DND-41 (cell line): ENCODE data around the gene CTCF.

Experiments used
- ATAC-seq: fragments of 200-7000 bp; cut with Tn5 transposase; 3 replicates; pipeline ENCODE4 v1.9.1; 2021; ENCODE audit warnings: low read depth; ENCODE audit not compliant: insufficient read depth
- DNase-seq: peaks from one replicate; pipeline ENCODE4 v3.0.0-alpha.2; 2020
- H2AFZ ChIP-seq: 2 replicates; pipeline ENCODE4 v1.6.0; 2012; ENCODE audit warnings: low read depth, low read length
- H3K27ac ChIP-seq: 2 replicates; pipeline ENCODE4 v1.5.1; 2012; ENCODE audit warnings: low read length, inconsistent platforms
- H3K27me3 ChIP-seq: fragments of 200-600 bp; sonication (generic); 2 replicates; pipeline ENCODE4 v1.6.0; 2012; ENCODE audit warnings: low read length, mild to moderate bottlenecking, inconsistent platforms; ENCODE audit not compliant: insufficient read depth, poor library complexity
- H3K36me3 ChIP-seq: 2 replicates; pipeline ENCODE4 v1.5.1; 2012; ENCODE audit warnings: low read length, inconsistent platforms; ENCODE audit not compliant: insufficient read depth
- H3K4me1 ChIP-seq: 2 replicates; pipeline ENCODE4 v1.5.1; 2012; ENCODE audit warnings: mild to moderate bottlenecking, low read length; ENCODE audit not compliant: insufficient read depth
- H3K4me2 ChIP-seq: 2 replicates; pipeline ENCODE4 v1.6.0; 2012; ENCODE audit warnings: mild to moderate bottlenecking, moderate library complexity, low read length, inconsistent platforms; ENCODE audit not compliant: insufficient read depth
- H3K4me3 ChIP-seq, 2 experiments: fragments of 200-600 bp in 1 of 2; shearing (Covaris generic) in 1 of 2; 2 replicates each; pipeline ENCODE4 v1.5.1; 2012 to 2016; ENCODE audit warnings: inconsistent platforms in 2 of 2, low read length in 2 of 2, mild to moderate bottlenecking in 2 of 2, low read depth in 1 of 2, moderate library complexity in 1 of 2
- H3K79me2 ChIP-seq: 2 replicates; pipeline ENCODE4 v1.6.0; 2012; ENCODE audit warnings: low read length, inconsistent platforms; ENCODE audit not compliant: insufficient read depth
- H3K9ac ChIP-seq: 2 replicates; pipeline ENCODE4 v1.6.0; 2012; ENCODE audit warnings: low read depth, mild to moderate bottlenecking, inconsistent platforms, low read length, moderate library complexity
- H3K9me3 ChIP-seq: 2 replicates; pipeline ENCODE4 v1.5.1; 2012; ENCODE audit warnings: low read length, moderate library complexity, mild to moderate bottlenecking, inconsistent platforms; ENCODE audit not compliant: insufficient read depth, severe bottlenecking
- H4K20me1 ChIP-seq: 2 replicates; pipeline ENCODE4 v1.6.0; 2012; ENCODE audit warnings: low read length; ENCODE audit not compliant: insufficient read depth
- EZH2 ChIP-seq: IDR thresholded peaks from 3 replicates; pipeline ENCODE4 v1.6.1; 2012; ENCODE audit warnings: borderline replicate concordance, low read depth, mild to moderate bottlenecking, moderate library complexity, low read length, inconsistent platforms; ENCODE audit not compliant: severe bottlenecking
- TF ChIP-seq, protein P1 (sequence below): IDR thresholded peaks from 2 replicates; pipeline ENCODE4 v1.5.1; 2012; ENCODE audit warnings: borderline replicate concordance, low read length, moderate library complexity, mild to moderate bottlenecking; ENCODE audit not compliant: poor library complexity, severe bottlenecking; ENCODE audit errors: extremely low read depth

CTCF gene

DNA sequence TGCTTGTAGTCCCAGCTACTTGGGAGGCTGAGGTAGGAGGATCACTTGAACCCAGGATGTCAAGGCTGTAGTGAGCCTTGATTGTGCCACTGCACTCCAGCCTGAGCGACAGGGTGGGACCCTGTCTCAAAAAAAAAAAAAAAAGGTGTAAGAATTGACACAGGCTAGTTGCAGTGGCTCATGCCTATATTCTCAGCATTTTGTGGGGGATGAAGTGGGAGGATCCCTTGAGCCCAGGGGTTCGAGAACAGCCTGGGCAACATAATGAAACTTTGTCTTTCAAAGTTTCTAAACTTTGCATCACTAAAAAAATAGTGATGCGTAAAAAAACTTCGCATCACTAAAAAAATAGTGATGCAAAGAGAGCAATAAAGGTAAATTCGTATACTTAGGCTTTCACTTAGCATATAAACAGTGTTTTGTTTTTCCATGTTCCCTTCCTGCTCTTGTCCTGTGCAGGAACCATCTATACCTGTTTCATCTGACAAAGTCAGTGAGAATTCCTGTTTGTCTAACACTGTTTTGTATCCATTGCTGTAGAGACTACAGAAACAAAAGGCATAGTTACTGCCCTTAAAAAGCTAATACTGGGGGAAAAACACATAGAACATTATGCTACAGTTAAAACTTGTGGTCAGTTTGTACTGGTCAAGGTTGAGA, 32.1 kb downstream of the CTCF start:
- H3K4me3 ChIP-seq = no peak overlapping the region
- DNase-seq (no peak), ATAC-seq (no peak)
- TF ChIP-seq, protein P1, sequence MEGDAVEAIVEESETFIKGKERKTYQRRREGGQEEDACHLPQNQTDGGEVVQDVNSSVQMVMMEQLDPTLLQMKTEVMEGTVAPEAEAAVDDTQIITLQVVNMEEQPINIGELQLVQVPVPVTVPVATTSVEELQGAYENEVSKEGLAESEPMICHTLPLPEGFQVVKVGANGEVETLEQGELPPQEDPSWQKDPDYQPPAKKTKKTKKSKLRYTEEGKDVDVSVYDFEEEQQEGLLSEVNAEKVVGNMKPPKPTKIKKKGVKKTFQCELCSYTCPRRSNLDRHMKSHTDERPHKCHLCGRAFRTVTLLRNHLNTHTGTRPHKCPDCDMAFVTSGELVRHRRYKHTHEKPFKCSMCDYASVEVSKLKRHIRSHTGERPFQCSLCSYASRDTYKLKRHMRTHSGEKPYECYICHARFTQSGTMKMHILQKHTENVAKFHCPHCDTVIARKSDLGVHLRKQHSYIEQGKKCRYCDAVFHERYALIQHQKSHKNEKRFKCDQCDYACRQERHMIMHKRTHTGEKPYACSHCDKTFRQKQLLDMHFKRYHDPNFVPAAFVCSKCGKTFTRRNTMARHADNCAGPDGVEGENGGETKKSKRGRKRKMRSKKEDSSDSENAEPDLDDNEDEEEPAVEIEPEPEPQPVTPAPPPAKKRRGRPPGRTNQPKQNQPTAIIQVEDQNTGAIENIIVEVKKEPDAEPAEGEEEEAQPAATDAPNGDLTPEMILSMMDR = no peak
- no peak for TF ChIP-seq EZH2
- H3K79me2 ChIP-seq = peaks cover 65% of the 10 kb centered on the region
- H3K4me2 ChIP-seq = no peak overlapping the region
- H3K9me3 ChIP-seq = no peaks in the 10 kb centered on the region
- no peak overlapping the region for H3K9ac ChIP-seq
- no peak overlapping the region for H2AFZ ChIP-seq
- H4K20me1 ChIP-seq = peaks cover 54% of the 10 kb centered on the region
- H3K4me1 ChIP-seq = no peaks in the 10 kb centered on the region
- no peak overlapping the region for H3K27ac ChIP-seq
- no peaks in the 10 kb centered on the region for H3K27me3 ChIP-seq
- H3K36me3 ChIP-seq = peaks cover 75% of the 10 kb centered on the region

DNA sequence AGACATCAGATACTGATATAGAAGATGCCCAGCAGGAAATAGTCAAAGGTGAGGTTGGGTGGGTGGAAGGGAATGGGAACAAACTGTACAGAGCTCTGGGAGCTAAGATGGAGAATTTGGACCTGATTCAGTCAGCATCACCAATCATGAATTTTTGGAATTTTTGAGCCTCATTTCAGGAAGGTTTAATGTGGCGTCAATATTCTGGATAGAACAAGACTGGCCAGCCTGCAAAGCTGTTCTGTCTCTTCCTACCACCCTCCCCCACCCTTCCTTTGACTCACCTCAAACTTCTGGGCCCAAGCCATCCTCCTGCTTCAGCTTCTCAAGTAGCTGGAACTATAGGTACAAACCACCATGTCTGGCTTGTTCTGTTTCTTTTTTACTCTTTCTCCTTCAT, 32.6 kb downstream of the CTCF start:
- DNase-seq = no peak
- no peak for ATAC-seq

DNA sequence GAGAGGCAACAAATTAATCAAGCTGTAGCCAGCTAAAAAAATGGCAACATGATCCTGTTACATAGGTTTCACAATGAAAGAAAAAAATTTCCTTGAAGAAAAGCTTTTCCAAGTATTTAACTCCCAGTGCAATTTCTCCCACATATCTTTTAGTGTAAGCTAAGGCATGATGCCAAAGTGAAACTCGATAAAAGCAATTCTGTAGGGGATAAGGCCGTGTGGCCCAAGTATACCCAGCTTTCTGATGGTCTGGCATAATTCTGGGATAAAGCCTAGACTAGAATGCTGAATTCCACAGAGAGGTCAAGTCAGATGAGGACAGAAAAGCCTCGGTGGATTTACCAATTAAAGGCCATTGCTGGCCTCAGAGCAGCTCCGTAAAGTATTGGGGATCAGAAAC, 36.2 kb downstream of the CTCF start:
- Histone ChIP-seq H3K36me3 (peaks cover 66% of the 10 kb centered on the region), H3K79me2 (peaks cover 100% of the 10 kb centered on the region), H2AFZ (no peak overlapping the region), H3K27ac (no peak overlapping the region), H3K4me2 (no peak overlapping the region), H3K9ac (no peak overlapping the region), H3K9me3 (no peaks in the 10 kb centered on the region), H3K4me3 (no peak overlapping the region), H4K20me1 (peaks cover 88% of the 10 kb centered on the region), H3K27me3 (no peaks in the 10 kb centered on the region), H3K4me1 (no peaks in the 10 kb centered on the region)
- ATAC-seq (no peak), DNase-seq (no peak)
- no peak for TF ChIP-seq EZH2
- TF ChIP-seq, protein P1 = no peak

More for the DNA sequence above, 32.6 kb downstream of the CTCF start:
- peaks cover 80% of the 10 kb centered on the region for H3K36me3 ChIP-seq
- H2AFZ ChIP-seq = no peak overlapping the region
- no peak overlapping the region for H3K4me3 ChIP-seq
- H3K27me3 ChIP-seq = no peaks in the 10 kb centered on the region
- H3K27ac ChIP-seq = no peak overlapping the region
- H3K9me3 ChIP-seq = no peaks in the 10 kb centered on the region
- no peak overlapping the region for H3K4me2 ChIP-seq
- TF ChIP-seq, protein P1 = no peak
- no peak for TF ChIP-seq EZH2
- H3K4me1 ChIP-seq = no peaks in the 10 kb centered on the region
- H3K79me2 ChIP-seq = peaks cover 70% of the 10 kb centered on the region
- no peak overlapping the region for H3K9ac ChIP-seq
- H4K20me1 ChIP-seq = peaks cover 60% of the 10 kb centered on the region
